Fibroblast of villous mesenchyme (primary cell): ENCODE data around the gene C14orf132. TPM values are rescaled to one million over a fixed set of nuclear protein-coding genes. Genes with fewer than 3 reads are reported as not detected.

Experiments used
- DNase-seq: peaks from one replicate; pipeline ENCODE4 v3.0.0-alpha.2; 2010; ENCODE audit warnings: low read depth
- H3K4me3 ChIP-seq: 2 replicates; pipeline ENCODE4 v1.5.1; 2011; ENCODE audit warnings: low read depth, mild to moderate bottlenecking, low read length
- total RNA-seq: library from RNA; depleted of rRNA; stranded (reverse); fragments of >200 nt; gene quantifications from 2 replicates; pipeline ENCODE4 v1.2.3, GENCODE V29; 2012
- TF ChIP-seq, protein P1 (sequence below): IDR thresholded peaks from 2 replicates; pipeline ENCODE4 v1.5.1; 2012; ENCODE audit warnings: low read depth, mild to moderate bottlenecking, low read length; ENCODE audit not compliant: insufficient read depth

C14orf132 gene
- total RNA-seq, 1 donor, result 22.9 TPM

DNA sequence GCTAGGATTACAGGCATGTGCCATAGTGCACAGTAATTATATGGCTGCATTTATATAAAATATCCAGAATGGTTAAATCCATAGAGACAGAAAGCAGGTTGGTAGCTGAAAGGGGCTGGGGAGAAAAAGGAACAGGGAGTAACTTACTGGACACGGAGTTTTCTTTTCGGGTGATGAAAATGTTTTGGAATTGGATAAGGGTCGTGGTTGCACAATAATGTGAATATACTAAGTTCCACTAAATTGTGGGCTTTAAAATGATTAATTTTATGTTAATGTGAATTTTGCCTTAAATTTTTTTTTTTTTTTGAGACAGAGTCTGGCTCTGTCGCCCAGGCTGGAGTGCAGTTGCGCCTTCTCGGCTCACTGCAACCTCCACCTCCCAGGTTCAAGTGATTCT lies 95.3 kb downstream of the C14orf132 start:
- no peak for DNase-seq
- TF ChIP-seq, protein P1, sequence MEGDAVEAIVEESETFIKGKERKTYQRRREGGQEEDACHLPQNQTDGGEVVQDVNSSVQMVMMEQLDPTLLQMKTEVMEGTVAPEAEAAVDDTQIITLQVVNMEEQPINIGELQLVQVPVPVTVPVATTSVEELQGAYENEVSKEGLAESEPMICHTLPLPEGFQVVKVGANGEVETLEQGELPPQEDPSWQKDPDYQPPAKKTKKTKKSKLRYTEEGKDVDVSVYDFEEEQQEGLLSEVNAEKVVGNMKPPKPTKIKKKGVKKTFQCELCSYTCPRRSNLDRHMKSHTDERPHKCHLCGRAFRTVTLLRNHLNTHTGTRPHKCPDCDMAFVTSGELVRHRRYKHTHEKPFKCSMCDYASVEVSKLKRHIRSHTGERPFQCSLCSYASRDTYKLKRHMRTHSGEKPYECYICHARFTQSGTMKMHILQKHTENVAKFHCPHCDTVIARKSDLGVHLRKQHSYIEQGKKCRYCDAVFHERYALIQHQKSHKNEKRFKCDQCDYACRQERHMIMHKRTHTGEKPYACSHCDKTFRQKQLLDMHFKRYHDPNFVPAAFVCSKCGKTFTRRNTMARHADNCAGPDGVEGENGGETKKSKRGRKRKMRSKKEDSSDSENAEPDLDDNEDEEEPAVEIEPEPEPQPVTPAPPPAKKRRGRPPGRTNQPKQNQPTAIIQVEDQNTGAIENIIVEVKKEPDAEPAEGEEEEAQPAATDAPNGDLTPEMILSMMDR, result no peak
- H3K4me3 ChIP-seq, result no peak overlapping the region

DNA sequence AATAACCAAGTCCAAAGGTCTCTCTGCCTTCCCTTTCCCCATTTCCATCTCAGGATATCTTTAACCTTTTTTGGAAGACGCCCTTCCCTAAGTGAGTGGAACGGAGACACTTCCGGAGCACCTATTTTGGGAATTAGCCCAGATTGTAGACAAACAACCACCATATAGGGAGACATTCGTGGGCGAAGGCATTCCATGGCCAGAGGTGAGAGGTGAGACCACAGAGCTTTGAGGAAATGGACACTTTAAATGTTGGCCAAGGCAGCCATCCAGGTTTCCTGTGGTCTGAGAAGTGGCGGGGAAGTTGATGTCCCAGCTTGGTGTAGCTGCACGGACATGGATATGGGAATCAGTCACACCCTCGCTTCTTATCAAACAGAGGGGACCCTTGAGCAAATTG lies 96.1 kb downstream of the C14orf132 start:
- DNase-seq, result peak; percentile 33
- no peak overlapping the region for H3K4me3 ChIP-seq
- TF ChIP-seq, protein P1, result no peak

DNA sequence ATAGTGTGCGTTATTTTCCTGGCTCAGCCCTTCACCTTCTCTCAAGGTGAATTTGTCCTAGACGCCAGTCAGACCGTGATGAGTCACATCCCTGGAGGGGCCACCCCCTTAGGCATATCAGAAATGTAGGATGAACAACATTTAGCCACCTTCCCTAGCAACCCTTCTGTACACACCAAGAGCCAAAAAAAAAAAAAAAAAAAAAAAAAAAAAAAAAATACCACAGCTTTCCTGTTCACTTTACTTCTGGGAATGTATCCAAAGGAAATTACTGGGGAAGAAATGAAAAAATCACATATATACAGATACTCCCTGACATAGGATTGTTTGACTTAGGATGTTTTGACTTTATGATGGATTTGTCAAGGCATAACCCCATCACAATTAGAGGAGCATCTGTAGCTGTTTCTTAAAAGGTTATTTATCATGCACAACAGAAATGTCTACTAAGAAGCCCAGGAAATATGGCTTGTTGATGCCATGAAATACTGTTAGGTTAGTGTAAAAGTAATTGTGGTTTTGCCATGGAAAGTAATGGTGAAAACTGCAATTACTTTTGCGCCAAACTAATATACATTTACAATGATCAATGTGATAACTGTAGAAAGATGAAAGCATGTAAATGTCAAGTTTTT lies 97.3 kb downstream of the C14orf132 start:
- TF ChIP-seq, protein P1, result no peak
- DNase-seq, result peak; percentile 79
- no peak overlapping the region for H3K4me3 ChIP-seq

DNA sequence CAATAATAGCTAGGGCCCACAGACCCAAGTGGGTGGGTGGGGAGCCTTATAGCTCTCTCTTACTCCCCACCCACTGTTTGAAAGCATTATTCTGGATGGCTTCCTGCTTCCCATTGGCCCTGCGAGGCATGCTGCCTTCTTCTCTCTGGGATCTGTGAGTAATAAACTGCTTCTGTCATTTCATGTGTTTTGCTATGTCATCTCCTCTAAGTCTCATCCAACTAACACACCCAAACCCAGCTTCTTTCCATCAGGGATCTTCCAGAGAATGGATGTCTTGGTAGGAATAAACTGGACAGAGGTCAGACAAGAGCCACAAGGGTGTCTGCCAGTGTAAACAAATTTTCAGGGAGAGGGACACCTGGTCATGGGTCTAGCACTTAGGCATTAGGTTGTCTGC lies 99.1 kb downstream of the C14orf132 start:
- TF ChIP-seq, protein P1, result no peak
- no peak for DNase-seq
- H3K4me3 ChIP-seq, result no peak overlapping the region

DNA sequence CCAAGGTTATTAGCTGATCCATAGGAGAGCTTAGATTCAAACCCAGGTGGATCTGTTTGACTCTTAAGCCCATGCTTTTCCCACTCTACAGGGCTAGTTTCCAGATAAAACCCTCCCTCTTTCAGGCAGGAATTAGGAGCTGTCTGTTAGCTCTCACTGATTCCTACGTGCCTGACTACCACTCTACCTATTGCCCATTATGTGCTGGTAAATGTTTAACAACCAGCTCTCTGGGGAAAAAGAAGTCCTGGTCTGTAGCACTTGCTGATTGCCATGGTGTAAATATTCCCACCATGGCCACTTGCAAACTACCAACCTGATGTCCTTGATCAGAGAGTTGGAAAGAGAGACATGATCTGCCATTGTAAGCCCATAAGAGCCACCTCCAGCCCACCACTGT lies 100.0 kb downstream of the C14orf132 start:
- TF ChIP-seq, protein P1, result no peak
- no peak for DNase-seq
- no peak overlapping the region for H3K4me3 ChIP-seq

DNA sequence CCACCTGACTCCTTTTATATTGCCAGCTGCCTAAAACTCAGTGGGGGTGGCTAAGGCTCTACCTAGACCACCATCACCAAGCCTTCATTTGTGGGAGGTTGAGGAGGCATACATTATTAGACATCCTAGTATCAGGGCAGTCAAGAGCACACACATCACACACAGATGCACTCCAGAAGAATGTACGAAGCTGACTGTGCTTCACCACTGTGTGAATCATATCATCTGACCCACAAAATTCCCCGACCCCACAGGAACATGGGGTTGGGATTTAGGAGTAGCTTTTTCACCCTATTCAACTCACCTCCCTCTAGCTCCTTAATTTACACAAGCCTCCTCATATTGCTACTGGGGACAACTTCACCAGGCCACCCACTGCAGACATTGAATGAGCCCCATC lies 100.7 kb downstream of the C14orf132 start:
- TF ChIP-seq, protein P1, result no peak

DNA sequence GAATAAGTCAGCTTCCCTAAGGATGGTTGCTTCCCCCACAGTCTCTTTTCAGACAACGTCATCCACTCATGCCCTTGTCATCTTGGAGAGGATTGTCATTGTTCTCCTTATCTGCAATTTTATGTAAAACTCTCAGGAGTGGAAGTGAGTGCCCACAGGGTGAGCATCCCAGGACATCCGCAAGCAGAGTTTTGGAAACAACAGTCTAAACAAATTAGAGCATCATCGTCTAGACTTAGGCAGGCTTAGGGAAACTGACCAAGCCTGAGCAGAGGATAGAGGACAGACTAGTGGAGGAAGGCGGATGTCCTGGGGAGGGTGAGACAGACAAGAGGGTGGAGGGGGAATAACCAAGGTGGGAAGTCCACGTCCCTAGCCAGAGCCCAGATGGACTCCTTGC lies 101.8 kb downstream of the C14orf132 start:
- H3K4me3 ChIP-seq, result no peak overlapping the region
- DNase-seq, result no peak
- TF ChIP-seq, protein P1, result no peak

More for the DNA sequence above, 100.7 kb downstream of the C14orf132 start:
- DNase-seq, result no peak
- no peak overlapping the region for H3K4me3 ChIP-seq
